H1 (cell line): ENCODE measurements around the gene MYOG. TPM values are rescaled to one million over a fixed set of nuclear protein-coding genes. Genes with fewer than 3 reads are reported as not detected.

Experiments used
- ATF2 ChIP-seq: IDR thresholded peaks from 2 replicates; pipeline ENCODE4 v1.6.1; 2012; ENCODE audit warnings: low read length, inconsistent platforms
- CHD1 ChIP-seq: IDR thresholded peaks from 2 replicates; pipeline ENCODE4 v1.6.1; 2012; ENCODE audit warnings: low read depth, low read length, improper control_type of control experiment
- CTCF ChIP-seq, 3 experiments: IDR thresholded peaks; 1 replicate in 2 of 3; 2 replicates in 1 of 3; pipeline versions ENCODE4 v1.5.1 to v1.6.1; 2011; ENCODE audit warnings: low read length in 3 of 3, mild to moderate bottlenecking in 3 of 3, inconsistent platforms in 2 of 3, low read depth in 1 of 3, moderate library complexity in 1 of 3; ENCODE audit not compliant: insufficient read depth in 1 of 3; ENCODE audit errors: control extremely low read depth in 1 of 3
- EP300 ChIP-seq, 2 experiments: IDR thresholded peaks; 1 replicate in 1 of 2; 2 replicates in 1 of 2; pipeline ENCODE4 v1.6.1; 2011 to 2012; ENCODE audit warnings: low read depth in 2 of 2, low read length in 2 of 2, mild to moderate bottlenecking in 2 of 2, borderline replicate concordance in 1 of 2, inconsistent platforms in 1 of 2, moderate library complexity in 1 of 2
- EZH2 ChIP-seq: fragments of 200-600 bp; sonication (generic); IDR thresholded peaks from 2 replicates; pipeline ENCODE4 v1.7.1; 2012; ENCODE audit warnings: low read depth, mild to moderate bottlenecking, moderate library complexity, low read length, inconsistent platforms; ENCODE audit not compliant: severe bottlenecking
- JUND ChIP-seq: IDR thresholded peaks from 2 replicates; pipeline ENCODE4 v1.6.1; 2011; ENCODE audit warnings: mild to moderate bottlenecking, improper control_type of control experiment, low read length
- KDM1A ChIP-seq: fragments of 200-600, 300-600 bp; sonication (generic); IDR thresholded peaks from 2 replicates; pipeline ENCODE4 v1.7.1; 2016; ENCODE audit warnings: mild to moderate bottlenecking, low read length, borderline replicate concordance
- MAX ChIP-seq: IDR thresholded peaks from 2 replicates; pipeline ENCODE4 v1.6.1; 2012; ENCODE audit warnings: inconsistent platforms
- POU5F1 ChIP-seq: IDR thresholded peaks from 2 replicates; pipeline ENCODE4 v1.6.1; 2011; ENCODE audit warnings: low read depth, mild to moderate bottlenecking, low read length, moderate library complexity
- SIN3A ChIP-seq, 2 experiments: IDR thresholded peaks in 1 of 2; conservative IDR thresholded peaks in 1 of 2; 2 replicates each; pipeline ENCODE4 v1.6.1; 2011 to 2012; ENCODE audit warnings: low read length in 2 of 2, improper control_type of control experiment in 1 of 2, low read depth in 1 of 2, mild to moderate bottlenecking in 1 of 2
- TAF1 ChIP-seq: IDR thresholded peaks from 2 replicates; pipeline ENCODE4 v1.6.1; 2011; ENCODE audit warnings: mild to moderate bottlenecking, low read depth, low read length
- YY1 ChIP-seq: IDR thresholded peaks from 2 replicates; pipeline ENCODE4 v1.6.1; 2011; ENCODE audit warnings: low read depth, mild to moderate bottlenecking, low read length
- polyA plus RNA-seq, 7 experiments: library from polyadenylated mRNA; depleted of rRNA in 3 of 7; stranded (reverse) in 5 of 7; unstranded in 2 of 7; fragments of >200 nt in 5 of 7; fragments of 200-250 nt in 2 of 7; gene quantifications; 1 replicate in 5 of 7; 2 replicates in 1 of 7; 4 replicates in 1 of 7; pipeline versions ENCODE4 v1.2.1 to v1.2.3, GENCODE V29; 2011 to 2013; ENCODE audit warnings: missing spikeins in 2 of 7, mixed read lengths in 2 of 7
- total RNA-seq: library from RNA; stranded (reverse); fragmentation: NEBNext Ultra II Directional; extraction: Animal tissue kit (Norgen Biotek cat#: 25700); gene quantifications from 2 replicates; pipeline ENCODE4 v1.2.1, GENCODE V29; 2021

The MYOG gene
- total and polyA plus RNA-seq, 2 of the 8 experiments (the other 6 are each of a cell fraction or from before 2014, with no cell fraction given), result not detected

DNA sequence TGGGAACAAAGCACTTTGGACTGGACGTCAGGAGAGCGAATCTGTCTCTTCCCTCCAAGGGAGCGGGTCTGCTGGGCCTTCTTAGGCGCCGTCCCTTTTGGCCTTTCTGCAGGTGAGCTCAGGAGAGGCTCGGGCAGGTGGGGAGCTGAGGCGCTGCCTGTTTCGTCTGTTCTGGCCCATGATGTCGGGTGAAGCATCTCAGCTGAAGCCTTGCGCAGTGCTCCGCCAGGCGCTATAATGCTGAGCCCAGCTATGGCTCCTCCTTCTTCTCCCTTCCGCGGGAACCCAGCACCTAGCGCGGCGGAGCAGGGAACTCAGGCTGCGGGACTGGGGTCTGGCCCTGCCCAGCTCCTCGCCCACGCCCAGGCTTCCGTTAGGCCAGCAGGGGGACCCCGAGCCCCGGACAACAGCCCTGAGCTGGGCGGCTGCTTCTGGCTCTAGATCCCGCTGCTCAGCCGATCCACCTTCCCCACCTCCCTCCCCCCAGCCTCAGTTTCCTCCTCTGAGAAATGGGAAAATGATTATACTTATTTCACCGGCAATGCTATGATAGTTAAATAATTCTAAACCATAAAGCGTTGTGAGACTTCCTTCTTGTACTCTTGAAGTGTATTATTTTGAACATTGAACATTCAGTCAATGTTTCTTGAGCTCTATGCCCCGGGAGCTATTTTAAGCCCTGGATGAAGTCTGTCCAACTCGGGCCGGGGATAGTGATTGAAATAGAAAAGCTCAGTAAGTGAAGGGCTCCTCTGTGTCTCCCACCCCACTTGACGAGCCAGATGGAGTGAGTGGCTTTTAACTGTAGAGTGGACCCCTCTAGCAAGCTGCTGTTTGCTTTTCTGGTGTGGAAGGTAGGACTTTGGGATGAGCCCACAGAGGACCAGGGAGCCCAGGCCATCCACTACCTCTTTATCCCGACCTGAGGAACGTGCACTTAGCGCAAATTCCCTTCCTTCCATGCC, 32.1 kb upstream of the MYOG start (continued):
- TF ChIP-seq CTCF (IDR thresholded peaks at IDR 0.05; ENCODE audit: control extremely low read depth in 1 of 3, insufficient read depth in 1 of 3, low read depth in 1 of 3, low read length in 3 of 3) (peak; percentile 83 to 97 (median 92)), EZH2 (no peak), MAX (peak; percentile 42; the same call in 1 of the 2 replicates), YY1 (peak; percentile 54; the same call in 1 of the 2 replicates), TAF1 (0 out of 2 replicates have a peak, but pooled peaks have one; percentile 22), POU5F1 (no peak), KDM1A (peak; percentile 99), JUND (0 out of 2 replicates have a peak, but pooled peaks have one; percentile 48), EP300 (IDR thresholded peaks at IDR 0.05; ENCODE audit: borderline replicate concordance in 1 of 2, low read depth in 2 of 2, low read length in 2 of 2) (peak in 1 of 2 experiments; percentile 29; a peak in 1 of 3 replicates), ATF2 (no peak), SIN3A (conservative IDR thresholded peaks at IDR 0.05 in 1 of 2, IDR thresholded peaks at IDR 0.05 in 1 of 2; ENCODE audit: low read depth in 1 of 2, low read length in 2 of 2) (peak in 1 of 2 experiments; percentile 56; a peak in 1 of 4 replicates), CHD1 (no peak)
